LNCAP (cell line): Measurements from ENCODE around the gene ABHD16B.

Experiments used
- CTCF ChIP-seq: fragments of 450-650 bp; IDR thresholded peaks from 2 replicates; pipeline ENCODE4 v1.5.1; 2017; ENCODE audit warnings: mild to moderate bottlenecking

The ABHD16B gene

GRCh38 chr20:63882257-63883200, 21.2 kb downstream of the ABHD16B start:
- no peak for TF ChIP-seq CTCF

GRCh38 chr20:63883201-63883593, 21.9 kb downstream of the ABHD16B start:
- TF ChIP-seq CTCF, result no peak

- TF ChIP-seq CTCF, result no peak
Measured at GRCh38 chr20:63884506-63885263, 23.4 kb downstream of the ABHD16B start.

- no peak for TF ChIP-seq CTCF
Measured at GRCh38 chr20:63885264-63886053, 24.2 kb downstream of the ABHD16B start.

GRCh38 chr20:63886054-63886419, 24.7 kb downstream of the ABHD16B start:
- TF ChIP-seq CTCF, result no peak

GRCh38 chr20:63886921-63887320, 25.6 kb downstream of the ABHD16B start:
- TF ChIP-seq CTCF, result no peak
